ENCODE results near the gene PPFIA3. TPM values are rescaled to one million over a fixed set of nuclear protein-coding genes. Genes with fewer than 3 reads are reported as not detected.

The PPFIA3 gene
- polyA plus RNA-seq, 2 of the 4 experiments (the other 2 are of a cell fraction): 3.2 to 7.3 TPM

- TF ChIP-seq, protein P1, sequence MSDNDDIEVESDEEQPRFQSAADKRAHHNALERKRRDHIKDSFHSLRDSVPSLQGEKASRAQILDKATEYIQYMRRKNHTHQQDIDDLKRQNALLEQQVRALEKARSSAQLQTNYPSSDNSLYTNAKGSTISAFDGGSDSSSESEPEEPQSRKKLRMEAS (IDR thresholded peaks at IDR 0.05): no peak
- TF ChIP-seq FOXS1 (CRISPR knock-in tag; IDR thresholded peaks at IDR 0.05) (no peak), ESRRA (IDR thresholded peaks at IDR 0.05; ENCODE audit: borderline replicate concordance, low read length) (no peak), SMC3 (IDR thresholded peaks at IDR 0.05) (no peak), HOXB13 (CRISPR knock-in tag; IDR thresholded peaks at IDR 0.05; ENCODE audit: low read depth) (no peak), BHLHE40 (IDR thresholded peaks at IDR 0.05; ENCODE audit: low read depth, low read length) (no peak)
- TF ChIP-seq, protein P2, sequence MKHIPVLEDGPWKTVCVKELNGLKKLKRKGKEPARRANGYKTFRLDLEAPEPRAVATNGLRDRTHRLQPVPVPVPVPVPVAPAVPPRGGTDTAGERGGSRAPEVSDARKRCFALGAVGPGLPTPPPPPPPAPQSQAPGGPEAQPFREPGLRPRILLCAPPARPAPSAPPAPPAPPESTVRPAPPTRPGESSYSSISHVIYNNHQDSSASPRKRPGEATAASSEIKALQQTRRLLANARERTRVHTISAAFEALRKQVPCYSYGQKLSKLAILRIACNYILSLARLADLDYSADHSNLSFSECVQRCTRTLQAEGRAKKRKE (CRISPR knock-in tag; IDR thresholded peaks at IDR 0.05; ENCODE audit: low read depth): no peak
- TF ChIP-seq, protein P3, sequence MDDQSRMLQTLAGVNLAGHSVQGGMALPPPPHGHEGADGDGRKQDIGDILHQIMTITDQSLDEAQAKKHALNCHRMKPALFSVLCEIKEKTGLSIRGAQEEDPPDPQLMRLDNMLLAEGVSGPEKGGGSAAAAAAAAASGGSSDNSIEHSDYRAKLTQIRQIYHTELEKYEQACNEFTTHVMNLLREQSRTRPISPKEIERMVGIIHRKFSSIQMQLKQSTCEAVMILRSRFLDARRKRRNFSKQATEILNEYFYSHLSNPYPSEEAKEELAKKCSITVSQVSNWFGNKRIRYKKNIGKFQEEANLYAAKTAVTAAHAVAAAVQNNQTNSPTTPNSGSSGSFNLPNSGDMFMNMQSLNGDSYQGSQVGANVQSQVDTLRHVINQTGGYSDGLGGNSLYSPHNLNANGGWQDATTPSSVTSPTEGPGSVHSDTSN (IDR thresholded peaks at IDR 0.05): no peak
- TF ChIP-seq, protein P4, sequence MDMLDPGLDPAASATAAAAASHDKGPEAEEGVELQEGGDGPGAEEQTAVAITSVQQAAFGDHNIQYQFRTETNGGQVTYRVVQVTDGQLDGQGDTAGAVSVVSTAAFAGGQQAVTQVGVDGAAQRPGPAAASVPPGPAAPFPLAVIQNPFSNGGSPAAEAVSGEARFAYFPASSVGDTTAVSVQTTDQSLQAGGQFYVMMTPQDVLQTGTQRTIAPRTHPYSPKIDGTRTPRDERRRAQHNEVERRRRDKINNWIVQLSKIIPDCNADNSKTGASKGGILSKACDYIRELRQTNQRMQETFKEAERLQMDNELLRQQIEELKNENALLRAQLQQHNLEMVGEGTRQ (IDR thresholded peaks at IDR 0.05): no peak
- ChIA-PET CTCF (interaction anchor here (0.6 to 21.0 kb wide), 8 partner anchors 10 to 132 kb away, joined by 3 to 298 read pairs (median 8); partner anchors contain the start of genes LIN7B and PPFIA3), POLR2A (no interaction called here)
- FAIRE-seq: no peak
- no peak overlapping the region for H3K4me2 ChIP-seq
- H3K4me3 ChIP-seq: no peak overlapping the region
- no peaks in the 10 kb centered on the region for H3K9me3 ChIP-seq
- WGBS (ENCODE audit: missing lambda C conversion rate): 93% methylated on average over 24 of the region's 24 CpGs
- no peak for ATAC-seq
- peaks cover 9% of the 10 kb centered on the region; the same call in 2 of the 3 replicates for H3K4me1 ChIP-seq
- no peak for DNase-seq (ENCODE audit: low read depth in 1 of 2, low spot score in 1 of 2)
- H3K27ac ChIP-seq: no peak overlapping the region
These were observed 11.0 kb downstream of the PPFIA3 start for GRCh38 chr19:49130325-49130724.

DNA sequence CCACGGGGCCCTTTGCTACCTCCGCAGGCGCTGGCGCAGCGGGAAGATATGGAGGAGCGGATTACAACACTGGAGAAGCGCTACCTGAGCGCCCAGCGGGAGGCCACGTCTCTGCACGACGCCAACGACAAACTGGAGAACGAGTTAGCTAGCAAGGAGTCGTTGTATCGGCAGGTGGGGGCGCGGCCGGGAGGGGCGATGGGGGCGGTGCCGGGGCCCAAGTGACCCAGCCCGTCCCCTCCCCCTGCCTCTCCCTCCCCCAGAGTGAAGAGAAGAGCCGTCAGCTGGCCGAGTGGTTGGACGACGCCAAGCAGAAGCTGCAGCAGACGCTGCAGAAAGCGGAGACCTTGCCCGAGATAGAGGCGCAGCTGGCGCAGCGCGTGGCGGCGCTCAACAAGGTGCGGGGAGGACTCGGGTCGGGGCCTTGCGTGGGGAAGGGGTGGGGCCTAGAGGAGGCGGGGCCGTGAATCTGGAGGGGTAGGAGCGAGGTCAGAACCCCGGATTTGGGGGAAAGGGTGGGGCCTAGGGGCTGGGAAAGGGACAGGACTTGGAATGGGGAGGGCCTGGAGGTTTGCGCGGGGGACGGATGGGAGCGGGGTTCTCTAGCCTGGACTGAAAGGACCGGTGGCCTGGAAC lies 13.7 kb downstream of the PPFIA3 start:
- H3K4me3 ChIP-seq: peak overlapping the region; percentile 17; the same call in 2 of the 3 replicates
- H3K9me3 ChIP-seq: no peaks in the 10 kb centered on the region
- FAIRE-seq (no peak), DNase-seq (ENCODE audit: low read depth in 1 of 2, low spot score in 1 of 2) (no peak), ATAC-seq (peak; percentile 8 to 30; a peak in 4 of 6 replicates)
- TF ChIP-seq, protein P1 (IDR thresholded peaks at IDR 0.05): no peak
- TF ChIP-seq RNF2 (IDR thresholded peaks at IDR 0.05; ENCODE audit: borderline replicate concordance, low read depth): no peak
- ChIA-PET CTCF (interaction anchor here (1.6 to 21.0 kb wide), 4 partner anchors 12 to 36 kb away, joined by 5 to 298 read pairs (median 28); partner anchors contain the start of gene LIN7B), POLR2A (no interaction called here)
- H3K4me2 ChIP-seq: peak overlapping the region; percentile 53
- peak overlapping the region; percentile 6 to 54; a peak in 3 of 6 replicates for H3K27ac ChIP-seq
- H3K4me1 ChIP-seq: 0 out of 3 replicates have a peak, but pooled peaks cover 4% of the 10 kb centered on the region
- WGBS (ENCODE audit: missing lambda C conversion rate): 73% methylated on average over 43 of the region's 49 CpGs

- TF ChIP-seq FOXS1 (CRISPR knock-in tag; IDR thresholded peaks at IDR 0.05) (no peak), RNF2 (IDR thresholded peaks at IDR 0.05; ENCODE audit: borderline replicate concordance, low read depth) (no peak), RCOR1 (IDR thresholded peaks at IDR 0.05; ENCODE audit: low read depth, low read length) (no peak), FOSB (CRISPR knock-in tag; IDR thresholded peaks at IDR 0.05) (no peak), NR3C1 (IDR thresholded peaks at IDR 0.05) (no peak), NFE2L2 (conservative IDR thresholded peaks at IDR 0.05; ENCODE audit: low read length) (no peak), JUNB (IDR thresholded peaks at IDR 0.05) (no peak), HES2 (IDR thresholded peaks at IDR 0.05) (no peak), HOXA7 (CRISPR knock-in tag; IDR thresholded peaks at IDR 0.05) (no peak), ZFP36 (IDR thresholded peaks at IDR 0.05; ENCODE audit: borderline replicate concordance, partially characterized antibody) (no peak)
- TF ChIP-seq, protein P4 (IDR thresholded peaks at IDR 0.05): no peak
- no peaks in the 10 kb centered on the region for H3K4me1 ChIP-seq
- ChIA-PET CTCF (interaction anchor here (0.9 to 21.0 kb wide), 10 partner anchors 11 to 134 kb away, joined by 3 to 298 read pairs (median 6); partner anchors contain the start of gene LIN7B), POLR2A (no interaction called here)
- DNase-seq (ENCODE audit: low read depth in 1 of 2, low spot score in 1 of 2) (peak; percentile 72 to 73), ATAC-seq (peak; percentile 58 to 76), FAIRE-seq (no peak)
- peak overlapping the region; percentile 6 to 54; a peak in 3 of 6 replicates for H3K27ac ChIP-seq
- peak overlapping the region; percentile 53 for H3K4me2 ChIP-seq
- 69% methylated on average over 41 of the region's 42 CpGs for WGBS (ENCODE audit: missing lambda C conversion rate)
- H3K4me3 ChIP-seq: peak overlapping the region; percentile 17
- no peaks in the 10 kb centered on the region for H3K9me3 ChIP-seq
These were observed 14.5 kb downstream of the PPFIA3 start for GRCh38 chr19:49133621-49134454.
